SK-N-SH (cell line): Measurements from ENCODE around the gene GPX5.

Source experiments
- CTCF ChIP-seq: fragments of 200-600 bp; sonication (generic); IDR thresholded peaks from 2 replicates; pipeline ENCODE4 v1.6.1; 2017; ENCODE audit warnings: antibody characterized with exemption, mild to moderate bottlenecking, moderate library complexity
- JUND ChIP-seq: IDR thresholded peaks from 2 replicates; pipeline ENCODE4 v1.4.0; 2012
- POLR2AphosphoS5 ChIP-seq: IDR thresholded peaks from 2 replicates; pipeline ENCODE4 v1.6.1; 2012; ENCODE audit warnings: low read depth, low read length
- RCOR1 ChIP-seq: fragments of 150-350 bp; IDR thresholded peaks from 2 replicates; pipeline ENCODE4 v1.6.1; 2017; ENCODE audit warnings: antibody characterized with exemption, low read length
- YY1 ChIP-seq: IDR thresholded peaks from 2 replicates; pipeline ENCODE4 v1.4.0; 2012; ENCODE audit warnings: low read depth, mild to moderate bottlenecking

DNA sequence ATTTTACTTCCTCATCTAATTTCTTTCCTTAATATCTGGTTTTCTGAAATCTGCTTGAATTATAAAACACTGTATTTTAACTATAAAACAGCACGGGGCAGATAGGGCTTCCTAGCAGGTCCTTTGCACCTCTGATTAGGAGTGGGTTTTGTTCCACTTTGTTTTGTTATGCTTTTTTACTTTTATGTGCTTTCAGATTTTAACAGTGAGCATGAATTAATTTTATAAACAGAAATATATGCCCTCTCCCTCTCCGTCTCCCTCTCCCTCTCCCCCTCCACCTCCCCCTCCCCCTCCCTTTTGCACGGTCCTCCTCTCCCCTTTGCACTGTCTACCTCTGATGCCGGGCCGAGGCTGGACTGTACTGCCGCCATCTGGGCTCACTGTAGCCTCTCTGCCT, 24.4 kb upstream of the GPX5 start:
- TF ChIP-seq POLR2AphosphoS5 (no peak), RCOR1 (no peak), CTCF (no peak), YY1 (no peak), JUND (no peak)
